NB4 (cell line): Measurements from ENCODE around the gene MYH9.

ENCODE experiments used
- POLR2A ChIP-seq: IDR thresholded peaks from 2 replicates; pipeline ENCODE4 v1.6.1; 2011; ENCODE audit warnings: mild to moderate bottlenecking; ENCODE audit not compliant: insufficient read length; ENCODE audit errors: extremely low read depth
- TF ChIP-seq, protein P1 (sequence below): IDR thresholded peaks from one replicate; pipeline ENCODE4 v1.5.1; 2012; ENCODE audit warnings: low read depth, low read length

- TF ChIP-seq, protein P1, sequence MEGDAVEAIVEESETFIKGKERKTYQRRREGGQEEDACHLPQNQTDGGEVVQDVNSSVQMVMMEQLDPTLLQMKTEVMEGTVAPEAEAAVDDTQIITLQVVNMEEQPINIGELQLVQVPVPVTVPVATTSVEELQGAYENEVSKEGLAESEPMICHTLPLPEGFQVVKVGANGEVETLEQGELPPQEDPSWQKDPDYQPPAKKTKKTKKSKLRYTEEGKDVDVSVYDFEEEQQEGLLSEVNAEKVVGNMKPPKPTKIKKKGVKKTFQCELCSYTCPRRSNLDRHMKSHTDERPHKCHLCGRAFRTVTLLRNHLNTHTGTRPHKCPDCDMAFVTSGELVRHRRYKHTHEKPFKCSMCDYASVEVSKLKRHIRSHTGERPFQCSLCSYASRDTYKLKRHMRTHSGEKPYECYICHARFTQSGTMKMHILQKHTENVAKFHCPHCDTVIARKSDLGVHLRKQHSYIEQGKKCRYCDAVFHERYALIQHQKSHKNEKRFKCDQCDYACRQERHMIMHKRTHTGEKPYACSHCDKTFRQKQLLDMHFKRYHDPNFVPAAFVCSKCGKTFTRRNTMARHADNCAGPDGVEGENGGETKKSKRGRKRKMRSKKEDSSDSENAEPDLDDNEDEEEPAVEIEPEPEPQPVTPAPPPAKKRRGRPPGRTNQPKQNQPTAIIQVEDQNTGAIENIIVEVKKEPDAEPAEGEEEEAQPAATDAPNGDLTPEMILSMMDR: no peak
- no peak for TF ChIP-seq POLR2A
These were observed 45.8 kb upstream of the MYH9 start for GRCh38 chr22:36433318-36434231.
